Measurements from ENCODE around the gene HDDC3. TPM values are rescaled to one million over a fixed set of nuclear protein-coding genes. Genes with fewer than 3 reads are reported as not detected.
"Not testable (repeated sequence)": the region's sequence is repeated elsewhere in the genome, so short reads cannot be mapped to it uniquely, and the experiment has no call there.

HDDC3 gene
- total RNA-seq, 2 experiments from 2014 or later = 37.6 to 41.7 TPM

- Mint-ChIP-seq H3K9me3 (no peaks in the 10 kb centered on the region), H3K4me3 (peak overlapping the region; percentile 78), H3K36me3 (ENCODE audit: low read depth) (peaks cover 42% of the 10 kb centered on the region), H3K27me3 (no peaks in the 10 kb centered on the region), H3K27ac (peak overlapping the region; percentile 82), H3K4me1 (peaks cover 40% of the 10 kb centered on the region)
- POLR2A ChIA-PET = interaction anchor here (0.6 to 7.1 kb wide), 28 partner anchors 8 to 670 kb away, joined by 3 to 211 read pairs (median 6); partner anchors contain the start of genes BLM, CIB1, GDPGP1 and HDDC3
- CTCF ChIA-PET = interaction anchor here (0.6 to 6.7 kb wide), 15 partner anchors 15 to 516 kb away, joined by 3 to 210 read pairs (median 4); partner anchors contain the start of genes BLM, HDDC3, RCCD1 and UNC45A
- no peak for DNase-seq
These were observed 28.4 kb downstream of the HDDC3 start for GRCh38 chr15:90903733-90904536.

- H3K27me3 Mint-ChIP-seq = no peaks in the 10 kb centered on the region
- peaks cover 37% of the 10 kb centered on the region for H3K36me3 Mint-ChIP-seq (ENCODE audit: low read depth)
- H3K27ac Mint-ChIP-seq = peak within 1 kb of the TSS; percentile 82
- no peaks in the 10 kb centered on the region for H3K9me3 Mint-ChIP-seq
- H3K4me1 Mint-ChIP-seq = peaks cover 40% of the 10 kb centered on the region
- ChIA-PET CTCF (interaction anchor here (0.6 to 6.7 kb wide), 31 partner anchors 14 to 583 kb away, joined by 3 to 210 read pairs (median 3); partner anchors contain the start of genes BLM, HDDC3, RCCD1 and UNC45A), POLR2A (interaction anchor here (0.5 to 7.1 kb wide), 37 partner anchors 9 to 669 kb away, joined by 3 to 211 read pairs (median 4); partner anchors contain the start of genes BLM, CIB1, GDPGP1 and HDDC3)
- H3K4me3 Mint-ChIP-seq = peak within 1 kb of the TSS; percentile 80
- DNase-seq = peak; percentile 76
These were observed 29.3 kb downstream of the HDDC3 start, which contains the start of gene MAN2A2 for GRCh38 chr15:90902840-90903732. MAN2A2 (plus strand) TSS chr15:90903302; CDS start chr15:90904208, 906 bp downstream.

GRCh38 chr15:90902040-90902839, 30.1 kb downstream of the HDDC3 start:
- peak overlapping the region; percentile 81 for H3K27ac Mint-ChIP-seq
- H3K36me3 Mint-ChIP-seq (ENCODE audit: low read depth) = peaks cover 29% of the 10 kb centered on the region
- CTCF ChIA-PET = interaction anchor here (0.6 to 6.7 kb wide), 28 partner anchors 13 to 582 kb away, joined by 3 to 210 read pairs (median 3); partner anchors contain the start of genes HDDC3, RCCD1 and UNC45A
- no peaks in the 10 kb centered on the region for H3K9me3 Mint-ChIP-seq
- H3K4me3 Mint-ChIP-seq = peak overlapping the region; percentile 80
- no peaks in the 10 kb centered on the region for H3K27me3 Mint-ChIP-seq
- peak; percentile 77 for DNase-seq
- peaks cover 40% of the 10 kb centered on the region for H3K4me1 Mint-ChIP-seq
- POLR2A ChIA-PET = interaction anchor here (0.5 to 7.1 kb wide), 35 partner anchors 8 to 527 kb away, joined by 3 to 211 read pairs (median 4); partner anchors contain the start of genes BLM, HDDC3, RCCD1 and UNC45A

- H3K36me3 Mint-ChIP-seq (ENCODE audit: low read depth) = peaks cover 22% of the 10 kb centered on the region
- H3K9me3 Mint-ChIP-seq = no peaks in the 10 kb centered on the region
- H3K4me1 Mint-ChIP-seq = peaks cover 40% of the 10 kb centered on the region
- no peak for DNase-seq
- H3K27ac Mint-ChIP-seq = peak overlapping the region; percentile 81
- peak overlapping the region; percentile 80 for H3K4me3 Mint-ChIP-seq
- no peaks in the 10 kb centered on the region for H3K27me3 Mint-ChIP-seq
- ChIA-PET POLR2A (interaction anchor here (0.7 to 7.1 kb wide), 10 partner anchors 9 to 184 kb away, joined by 3 to 211 read pairs (median 3); partner anchors contain the start of genes BLM, HDDC3, RCCD1 and UNC45A), CTCF (interaction anchor here (1.1 to 6.7 kb wide), 11 partner anchors 12 to 302 kb away, joined by 3 to 210 read pairs (median 5); partner anchors contain the start of genes HDDC3, RCCD1 and UNC45A)
These were observed 30.9 kb downstream of the HDDC3 start for GRCh38 chr15:90901175-90902039.

GRCh38 chr15:90897131-90897655, 35.2 kb downstream of the HDDC3 start:
- Mint-ChIP-seq H3K36me3 (ENCODE audit: low read depth) (peaks cover 30% of the 10 kb centered on the region), H3K4me1 (peaks cover 15% of the 10 kb centered on the region)
- ChIA-PET CTCF (interaction anchor here (4.1 kb wide), 1 partner anchor 12 kb away, joined by 20 read pairs; no protein-coding TSS in a partner anchor), POLR2A (interaction anchor here (1.4 to 5.1 kb wide), 2 partner anchors 9 to 12 kb away, joined by 3 to 26 read pairs; partner anchors contain the start of gene FES)
- not testable (repeated sequence) for DNase-seq, H3K27me3 Mint-ChIP-seq, H3K4me3 Mint-ChIP-seq, H3K27ac Mint-ChIP-seq, H3K9me3 Mint-ChIP-seq

- no peaks in the 10 kb centered on the region for H3K9me3 Mint-ChIP-seq
- ChIA-PET CTCF (interaction anchor here (0.8 to 4.1 kb wide), 4 partner anchors 10 to 39 kb away, joined by 3 to 20 read pairs (median 8); partner anchors contain the start of genes HDDC3 and UNC45A), POLR2A (interaction anchor here (0.9 to 5.1 kb wide), 6 partner anchors 8 to 178 kb away, joined by 3 to 26 read pairs (median 3); partner anchors contain the start of genes FES, HDDC3 and MAN2A2)
- no peak overlapping the region for H3K27ac Mint-ChIP-seq
- no peak for DNase-seq
- H3K4me1 Mint-ChIP-seq = peaks cover 3% of the 10 kb centered on the region
- no peak overlapping the region for H3K4me3 Mint-ChIP-seq
- no peaks in the 10 kb centered on the region for H3K27me3 Mint-ChIP-seq
- peaks cover 39% of the 10 kb centered on the region for H3K36me3 Mint-ChIP-seq (ENCODE audit: low read depth)
These were observed 36.7 kb downstream of the HDDC3 start for GRCh38 chr15:90895571-90896117.

GRCh38 chr15:90893175-90894090, 38.9 kb downstream of the HDDC3 start:
- peaks cover 8% of the 10 kb centered on the region for H3K4me1 Mint-ChIP-seq
- CTCF ChIA-PET = interaction anchor here (0.7 kb wide), 1 partner anchor 33 kb away, joined by 3 read pairs; no protein-coding TSS in a partner anchor
- H3K36me3 Mint-ChIP-seq (ENCODE audit: low read depth) = peaks cover 44% of the 10 kb centered on the region
- no peaks in the 10 kb centered on the region for H3K9me3 Mint-ChIP-seq
- no peak for DNase-seq
- POLR2A ChIA-PET = interaction anchor here (1.0 to 3.2 kb wide), 3 partner anchors 8 to 112 kb away, joined by 3 to 18 read pairs (median 4); partner anchors contain the start of gene MAN2A2
- H3K4me3 Mint-ChIP-seq = no peak overlapping the region
- no peak overlapping the region for H3K27ac Mint-ChIP-seq
- no peaks in the 10 kb centered on the region for H3K27me3 Mint-ChIP-seq

GRCh38 chr15:90892498-90893174, 39.7 kb downstream of the HDDC3 start:
- ChIA-PET CTCF (interaction anchor here (0.7 to 1.0 kb wide), 2 partner anchors 33 to 41 kb away, joined by 3 read pairs; no protein-coding TSS in a partner anchor), POLR2A (interaction anchor here (1.0 to 3.2 kb wide), 2 partner anchors 9 to 11 kb away, joined by 3 to 18 read pairs; partner anchors contain the start of gene MAN2A2)
- Mint-ChIP-seq H3K36me3 (ENCODE audit: low read depth) (peaks cover 48% of the 10 kb centered on the region), H3K27me3 (no peaks in the 10 kb centered on the region), H3K4me3 (no peak overlapping the region), H3K4me1 (peaks cover 10% of the 10 kb centered on the region), H3K27ac (no peak overlapping the region), H3K9me3 (no peaks in the 10 kb centered on the region)
- DNase-seq = no peak

GRCh38 chr15:90892023-90892422, 40.3 kb downstream of the HDDC3 start:
- no peak overlapping the region for H3K27ac Mint-ChIP-seq
- ChIA-PET CTCF (interaction anchor here (1.0 kb wide), 1 partner anchor 41 kb away, joined by 3 read pairs; no protein-coding TSS in a partner anchor), POLR2A (no interaction called here)
- H3K4me3 Mint-ChIP-seq = no peak overlapping the region
- peaks cover 52% of the 10 kb centered on the region for H3K36me3 Mint-ChIP-seq (ENCODE audit: low read depth)
- H3K4me1 Mint-ChIP-seq = peaks cover 12% of the 10 kb centered on the region
- no peak for DNase-seq
- no peaks in the 10 kb centered on the region for H3K9me3 Mint-ChIP-seq
- no peaks in the 10 kb centered on the region for H3K27me3 Mint-ChIP-seq
